Measurements from ENCODE around the gene SURF6. TPM values are rescaled to one million over a fixed set of nuclear protein-coding genes. Genes with fewer than 3 reads are reported as not detected.
"Not testable (repeated sequence)": the region's sequence is repeated elsewhere in the genome, so short reads cannot be mapped to it uniquely, and the experiment has no call there.

SURF6 gene
- total RNA-seq: 10 to 100 TPM; 11.5 to 12.0 TPM
- long read RNA-seq, donor 1, full-length matches to known transcripts: 21 of 26 reads
- long read RNA-seq, donor 1, partial matches to known transcripts: 2 of 26 reads
- long read RNA-seq, donor 1, other reads (novel, unspliced or antisense): 3 of 26 reads
- long read RNA-seq, donor 2, full-length matches to known transcripts: 145 of 156 reads
- long read RNA-seq, donor 2, partial matches to known transcripts: 5 of 156 reads
- long read RNA-seq, donor 2, other reads (novel, unspliced or antisense): 6 of 156 reads

DNA sequence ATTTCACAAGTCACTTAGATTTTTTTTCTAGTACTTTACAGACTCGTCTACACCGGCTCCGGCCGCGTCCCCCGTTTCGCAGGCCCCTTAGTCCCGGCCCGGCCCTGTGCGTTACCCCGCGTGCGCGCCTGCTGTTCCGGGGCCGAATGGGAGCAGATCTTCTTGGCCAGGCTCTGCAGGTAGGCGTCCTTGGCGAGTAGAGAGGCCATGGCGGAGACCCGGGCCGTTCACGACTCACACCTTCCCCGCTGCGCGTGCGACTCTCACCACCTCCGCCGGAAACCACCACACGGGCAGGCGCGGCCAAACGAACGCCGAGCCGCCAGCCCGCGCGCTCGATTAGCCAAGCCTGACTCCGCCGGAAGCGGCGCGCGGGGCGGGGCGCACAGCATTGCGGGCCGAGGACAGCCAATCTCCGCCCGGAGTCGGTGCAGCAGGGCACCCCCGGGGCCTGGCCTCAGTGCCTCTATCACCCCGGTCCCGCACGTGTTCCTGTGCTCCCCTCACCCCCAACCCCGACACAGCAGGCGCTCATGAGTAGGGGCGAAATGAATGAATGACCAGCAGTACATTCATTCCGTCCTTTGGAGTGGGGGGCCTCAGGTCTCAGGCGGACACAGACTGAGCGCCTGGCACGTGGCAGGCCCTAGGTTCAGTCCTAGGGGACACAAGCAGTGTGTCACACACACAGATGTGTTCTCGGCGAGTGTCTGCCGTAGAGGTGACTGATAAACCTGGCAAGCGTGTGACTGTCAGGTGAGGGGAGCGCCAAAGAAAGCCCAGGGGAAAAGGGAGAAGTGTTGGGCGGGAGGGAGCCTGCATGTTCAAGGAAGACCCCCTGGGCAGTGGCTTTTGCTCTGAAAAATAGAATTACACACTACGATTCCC lies at the start of gene SURF6:
Gene SURF6, minus strand, starts transcription at position 265 of the 888 bp plus-strand sequence. Its CDS starts 56 bp downstream, at position 209.
- intact Hi-C loops (cut with DNase I): no loop called here

DNA sequence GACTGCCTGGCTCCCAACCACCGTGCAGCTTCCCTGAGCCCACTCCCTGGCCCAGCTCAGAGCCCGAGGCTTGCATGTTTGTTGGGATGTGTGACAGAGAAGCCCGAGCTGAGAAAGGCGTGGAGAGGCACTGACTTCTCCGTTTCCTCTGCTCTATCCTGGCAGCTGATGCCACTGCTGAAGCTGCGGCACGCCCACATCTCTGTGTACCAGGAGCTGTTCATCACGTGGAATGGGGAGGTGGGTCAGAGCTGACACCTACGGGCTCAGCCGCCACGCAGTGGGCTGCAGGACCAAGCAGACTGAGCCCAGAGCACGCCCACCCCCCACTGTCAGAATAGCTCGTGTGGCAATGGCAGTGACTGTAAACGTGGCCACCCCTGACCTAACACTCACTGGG lies 49.5 kb upstream of the SURF6 start:
- no peak for DNase-seq (ENCODE audit: low spot score)
- intact Hi-C loops (cut with DNase I): no loop called here

More for the DNA sequence above, at the start of gene SURF6:
- DNase-seq (ENCODE audit: low spot score): peak; percentile 98

DNA sequence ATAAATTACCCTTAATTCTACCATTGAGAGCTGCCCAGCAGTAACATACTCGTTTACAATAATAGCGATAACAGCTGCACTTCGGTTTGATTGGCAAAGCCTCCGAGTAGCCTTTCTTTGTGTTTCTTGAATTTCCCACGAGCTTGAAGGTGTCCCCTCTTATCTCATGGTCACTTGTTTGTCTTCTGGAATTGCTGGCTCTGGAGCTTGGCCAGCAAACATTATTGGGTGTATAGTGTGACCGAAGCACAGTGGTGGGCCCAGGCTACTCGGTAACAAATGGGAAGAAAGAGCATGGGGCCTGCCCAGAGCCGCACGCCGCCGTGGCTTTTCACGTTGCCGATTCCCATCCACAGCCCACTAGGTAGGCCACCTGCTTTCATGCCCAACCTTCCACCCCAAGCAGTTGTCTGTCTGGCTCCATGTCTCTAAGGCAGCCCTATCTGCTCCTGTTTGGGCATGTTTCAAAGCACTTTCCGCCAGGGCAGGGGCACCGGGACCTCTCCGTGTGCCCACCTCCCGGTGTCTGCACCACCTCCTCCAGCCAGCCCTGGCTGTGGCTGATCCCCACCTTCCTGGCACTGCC lies 48.8 kb upstream of the SURF6 start:
- intact Hi-C loops (cut with DNase I): no loop called here
- DNase-seq (ENCODE audit: low spot score): no peak

DNA sequence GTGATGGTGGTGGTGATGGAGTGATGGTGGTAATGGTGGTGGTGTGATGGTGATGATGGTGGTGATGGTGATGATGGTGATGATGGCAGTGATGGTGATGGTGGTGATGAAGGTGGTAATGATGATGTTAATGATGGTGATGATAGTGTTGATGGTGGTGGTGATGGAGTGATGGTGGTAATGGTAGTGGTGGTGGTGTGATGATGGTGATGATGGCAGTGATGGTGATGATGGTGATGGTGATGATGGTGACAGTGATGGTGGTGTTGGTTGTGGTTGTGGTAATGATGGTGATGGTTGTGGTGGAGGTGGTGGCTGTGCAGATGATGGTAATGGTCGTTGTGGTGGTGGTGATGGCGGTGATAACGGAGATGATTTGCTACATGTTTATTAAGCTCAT lies 47.5 kb upstream of the SURF6 start:
- intact Hi-C loops (cut with DNase I): no loop called here
- DNase-seq (ENCODE audit: low spot score): no peak

DNA sequence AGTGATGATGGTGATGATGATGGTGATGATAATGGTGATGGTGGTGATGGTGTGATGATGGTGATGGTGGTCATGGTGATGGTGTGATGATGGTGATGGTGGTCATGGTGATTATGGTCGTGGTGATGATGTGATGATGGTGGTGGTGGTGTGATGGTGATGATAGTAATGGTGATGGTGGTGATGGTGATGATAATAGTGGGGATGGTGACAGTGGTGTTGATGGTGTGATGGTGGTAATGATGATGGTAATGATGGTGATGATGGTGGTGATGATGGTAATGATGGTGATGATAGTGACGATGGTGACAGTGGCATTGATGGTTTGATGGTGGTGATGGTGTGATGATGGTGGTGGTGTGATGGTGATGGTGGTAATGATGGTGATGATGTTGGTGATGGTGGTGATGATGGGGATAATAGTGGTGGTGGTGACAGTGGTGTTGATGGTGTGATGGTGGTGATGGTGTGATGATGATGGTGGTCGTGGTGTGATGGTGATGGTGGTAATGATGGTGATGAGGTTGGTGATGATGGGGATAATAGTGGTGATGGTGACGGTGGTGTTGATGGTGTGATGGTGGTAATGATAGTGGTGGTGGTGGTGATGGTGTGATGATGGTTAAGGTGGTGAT lies 46.6 kb upstream of the SURF6 start:
- DNase-seq (ENCODE audit: low spot score): no peak
- intact Hi-C loops (cut with DNase I): no loop called here

DNA sequence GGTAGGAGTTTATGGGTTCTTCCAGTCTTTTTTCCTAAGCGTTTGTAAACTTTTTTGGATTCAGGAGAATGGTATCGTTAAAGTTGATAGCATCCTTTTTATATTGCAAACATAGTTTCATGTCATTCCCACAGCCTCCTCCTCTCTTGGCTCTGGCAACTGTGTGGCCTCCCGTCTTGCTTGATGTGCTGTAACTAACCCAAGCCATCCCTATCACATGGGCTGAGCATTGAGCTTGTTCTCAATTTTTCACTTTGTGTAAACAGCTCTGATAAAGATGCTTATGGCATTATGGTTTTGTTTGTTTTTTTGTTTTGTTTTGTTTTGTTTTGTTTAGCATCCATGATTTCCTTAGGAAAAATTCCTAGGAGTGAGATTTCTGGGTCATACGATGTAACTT lies 44.7 kb upstream of the SURF6 start:
- intact Hi-C loops (cut with DNase I): no loop called here
- DNase-seq (ENCODE audit: low spot score): no peak

DNA sequence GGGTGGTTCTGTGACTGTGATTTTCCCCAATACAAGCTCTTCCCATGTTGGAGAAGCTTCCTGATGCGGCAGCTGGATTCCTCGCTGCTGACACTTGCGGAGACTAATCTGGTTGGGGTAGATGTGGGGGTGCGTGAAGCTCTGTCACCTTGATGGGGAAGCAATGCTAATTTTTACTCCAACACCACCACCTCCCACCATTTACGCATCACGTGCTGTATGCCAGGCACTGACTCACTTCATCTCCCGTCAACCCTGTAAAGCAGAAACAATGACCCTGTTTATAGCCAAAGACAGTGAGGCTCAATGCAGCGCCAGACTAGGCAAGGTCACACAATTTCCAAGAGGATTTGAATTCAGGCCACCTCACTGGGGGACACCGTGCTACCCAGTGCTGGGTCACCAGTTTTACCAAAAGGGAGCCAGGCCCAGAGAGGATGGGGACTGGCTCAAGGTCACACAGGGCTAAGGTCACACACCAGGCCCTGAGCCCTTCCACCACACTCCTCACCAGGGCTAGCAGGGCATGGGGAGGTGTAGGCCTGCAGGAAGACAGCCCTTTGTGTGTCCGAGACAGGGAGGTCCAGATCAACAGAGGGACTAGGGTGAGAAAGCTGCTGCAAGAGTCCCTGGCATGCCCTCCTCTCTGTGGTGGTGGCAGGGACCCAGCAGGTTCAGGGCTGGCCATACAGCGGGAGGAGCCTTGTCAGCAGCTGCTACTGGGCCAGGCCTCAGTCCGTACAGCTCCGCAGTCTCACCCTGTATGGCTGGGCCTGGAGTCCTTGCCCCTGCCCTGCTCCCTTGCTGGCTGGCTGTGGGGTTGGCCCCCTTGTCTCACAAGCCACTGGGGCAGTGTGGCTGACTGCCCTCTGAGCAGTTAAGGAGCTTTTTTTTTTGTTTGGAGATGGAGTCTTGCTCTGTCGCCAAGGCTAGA lies 43.4 kb upstream of the SURF6 start:
- no peak for DNase-seq (ENCODE audit: low spot score)
- intact Hi-C loops (cut with DNase I): no loop called here

DNA sequence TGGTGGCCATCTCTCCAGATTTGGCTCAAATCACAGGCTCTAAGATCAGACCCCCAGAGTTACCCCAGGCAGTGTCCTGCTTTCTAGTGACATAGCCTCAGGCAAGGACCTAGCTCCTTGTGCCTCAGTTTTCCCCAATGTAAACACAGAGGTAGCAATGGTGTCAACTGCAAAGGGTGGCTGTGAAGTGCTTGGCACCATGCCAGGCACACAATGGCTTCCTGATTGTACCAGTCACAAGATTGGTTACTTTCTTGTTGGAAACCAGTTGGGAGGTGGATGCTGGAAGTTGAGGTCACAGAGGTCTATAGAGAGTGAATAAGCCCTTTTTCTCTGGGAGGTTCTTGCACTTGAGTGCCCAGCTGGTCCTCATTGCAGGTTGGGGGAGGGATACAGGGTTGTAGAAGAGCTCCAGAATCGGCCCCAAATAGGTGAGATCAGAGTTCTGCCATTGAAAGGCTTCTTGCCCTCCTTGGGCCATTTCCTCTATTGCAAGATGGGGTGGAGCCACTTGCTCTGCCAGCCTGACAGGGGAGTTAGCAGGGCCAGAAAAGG lies 42.5 kb upstream of the SURF6 start:
- no peak for DNase-seq (ENCODE audit: low spot score)
- intact Hi-C loops (cut with DNase I): no loop called here

DNA sequence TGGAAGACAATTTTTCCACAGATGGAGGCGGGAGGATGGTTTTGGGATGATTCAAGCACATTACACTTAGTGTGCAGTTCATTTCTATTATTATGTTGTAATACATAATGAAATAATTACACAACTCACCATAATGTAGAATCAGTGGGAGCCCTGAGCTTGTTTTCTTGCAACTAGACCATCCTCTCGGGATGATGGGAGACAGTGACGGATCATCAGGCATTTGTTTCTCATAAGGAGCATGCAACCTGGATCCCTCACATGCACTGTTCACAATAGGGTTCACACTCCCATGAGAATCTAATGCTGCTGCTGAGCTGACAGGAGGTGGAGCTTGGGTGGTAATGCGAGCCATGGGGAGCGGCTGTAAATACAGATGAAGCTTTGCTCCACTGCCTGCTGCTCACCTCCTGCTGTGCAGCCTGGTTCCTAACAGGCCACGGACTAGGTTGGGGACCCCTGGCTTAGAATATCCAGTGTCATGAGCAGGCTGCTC lies 41.8 kb upstream of the SURF6 start:
- no peak for DNase-seq (ENCODE audit: low spot score)
- intact Hi-C loops (cut with DNase I): no loop called here

DNA sequence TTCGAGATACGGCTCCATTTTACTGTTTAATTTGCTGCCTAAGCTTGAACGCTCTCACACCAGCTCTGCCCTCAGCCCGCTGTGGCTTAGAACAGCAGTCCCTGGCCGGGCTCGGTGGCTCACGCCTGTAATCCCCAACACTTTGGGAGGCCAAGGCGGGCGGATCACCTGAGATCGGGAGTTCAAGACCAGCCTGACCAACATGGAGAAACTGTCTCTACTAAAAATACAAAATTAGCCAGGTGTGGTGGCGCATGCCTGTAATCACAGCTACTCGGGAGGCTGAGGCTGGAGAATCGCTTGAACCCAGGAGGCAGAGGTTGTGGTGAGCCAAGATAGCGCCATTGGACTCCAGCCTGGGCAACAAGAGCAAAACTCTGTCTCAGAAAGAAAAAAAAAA lies 41.3 kb upstream of the SURF6 start:
- intact Hi-C loops (cut with DNase I); DNase-seq (ENCODE audit: low spot score): not testable (repeated sequence)

DNA sequence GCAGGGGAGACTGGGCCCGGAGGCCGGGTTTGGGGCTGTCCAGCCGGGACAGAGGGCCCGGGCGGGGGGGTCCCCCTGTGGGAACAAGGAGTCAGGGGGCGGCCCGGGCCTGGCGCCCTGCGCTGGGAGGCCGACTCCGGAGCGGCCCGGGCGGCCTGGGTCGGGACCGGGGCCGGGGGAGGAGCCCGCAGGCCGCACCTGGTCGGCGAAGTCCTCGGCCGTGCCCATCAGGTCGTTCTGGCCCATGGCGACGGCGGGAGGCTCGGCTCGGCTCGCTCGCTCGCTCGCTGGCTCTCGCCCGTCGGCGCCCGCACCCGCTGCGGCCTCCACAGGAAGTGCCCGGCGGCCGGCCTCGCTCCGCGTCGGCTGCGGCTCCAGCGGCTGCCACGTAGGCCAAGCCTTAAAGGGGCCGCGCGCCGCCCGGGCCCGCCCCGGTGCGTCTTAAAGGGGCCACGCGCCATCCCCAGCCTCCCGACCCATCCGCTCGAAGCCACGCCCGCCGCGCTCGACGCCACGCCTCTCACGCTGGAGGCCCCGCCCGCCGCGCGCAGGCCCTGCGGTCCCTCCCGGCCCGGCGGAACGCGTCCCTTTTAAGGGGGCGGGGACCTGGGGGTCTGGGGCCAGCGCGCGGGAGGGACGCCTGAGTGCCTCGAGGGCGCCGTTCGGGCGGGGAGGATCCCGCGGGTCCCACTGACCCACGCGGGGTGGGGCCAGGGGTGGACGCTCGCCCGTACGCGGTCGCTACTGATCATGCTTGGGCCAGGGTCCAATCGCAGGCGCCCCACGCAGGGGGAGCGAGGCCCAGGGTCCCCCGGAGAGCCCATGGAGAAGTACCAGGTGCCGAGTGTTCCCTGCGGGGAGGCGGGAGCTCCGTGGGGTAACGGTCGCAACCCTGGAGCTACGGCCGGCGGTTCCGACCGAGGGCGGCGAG lies 40.0 kb upstream of the SURF6 start, which contains the start of the genes STKLD1 and SURF4:
Gene STKLD1, plus strand, starts transcription at position 643 of the 931 bp plus-strand sequence. Its CDS starts 108 bp downstream, at position 751.
Gene SURF4, minus strand, starts transcription at position 337 of the 931 bp plus-strand sequence. Its CDS starts 91 bp downstream, at position 246.
- intact Hi-C loops (cut with DNase I): no loop called here
- peak; percentile 99 for DNase-seq (ENCODE audit: low spot score)

DNA sequence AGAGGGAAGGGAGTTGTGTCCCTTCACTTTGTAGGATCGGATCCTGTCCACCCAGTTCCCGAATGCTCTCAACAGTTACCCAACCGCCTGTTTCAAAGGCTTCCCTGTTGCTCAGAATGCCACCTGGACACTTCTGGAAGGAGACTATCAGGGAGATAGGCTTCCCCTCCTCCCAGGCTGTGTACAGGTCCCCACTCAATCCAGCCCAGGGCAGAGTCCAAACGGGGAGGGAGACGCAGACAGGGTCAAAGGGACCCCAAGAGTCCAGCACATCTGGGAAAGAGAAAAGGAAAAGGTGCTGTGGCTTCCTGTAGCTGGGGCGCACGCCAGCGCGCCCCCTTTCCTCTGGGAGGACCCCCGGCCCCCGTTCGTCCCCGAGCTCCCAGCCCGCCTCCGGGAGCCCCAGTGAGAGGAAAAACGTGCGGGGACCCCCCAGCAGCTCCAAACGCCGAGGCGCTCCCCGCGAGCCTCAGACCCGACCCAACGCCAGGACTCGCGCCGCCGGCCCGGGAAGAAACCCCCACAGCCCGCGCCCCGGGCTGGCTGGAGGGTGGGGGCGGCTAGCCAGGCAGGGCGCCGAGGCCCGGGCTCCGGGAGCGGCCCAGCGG lies 39.2 kb upstream of the SURF6 start:
- no peak for DNase-seq (ENCODE audit: low spot score)
- intact Hi-C loops (cut with DNase I): no loop called here

DNA sequence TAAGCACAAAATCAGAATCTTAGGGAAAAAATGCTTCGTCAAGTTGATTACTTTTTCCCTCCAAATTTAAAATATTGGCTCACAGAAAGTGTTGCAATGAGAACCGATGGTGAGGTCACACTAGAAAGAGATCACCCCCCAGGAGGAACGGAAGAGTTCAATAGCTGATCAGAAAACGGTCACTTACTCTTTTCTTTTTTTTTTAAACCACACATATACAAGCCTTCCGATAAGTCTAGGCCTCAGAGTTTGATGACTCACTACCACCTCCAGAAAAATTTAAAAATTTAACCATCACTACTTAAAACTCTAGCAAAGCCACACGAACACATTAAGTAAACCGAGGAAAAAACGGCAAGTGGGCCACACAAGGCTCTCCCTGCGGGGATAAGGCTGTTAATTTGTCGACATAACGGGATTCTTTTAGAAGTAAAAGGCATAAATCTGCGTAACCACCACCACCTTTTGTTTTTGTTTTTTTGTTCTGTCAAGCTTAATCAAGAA lies 38.7 kb upstream of the SURF6 start:
- DNase-seq (ENCODE audit: low spot score): no peak
- intact Hi-C loops (cut with DNase I): no loop called here

DNA sequence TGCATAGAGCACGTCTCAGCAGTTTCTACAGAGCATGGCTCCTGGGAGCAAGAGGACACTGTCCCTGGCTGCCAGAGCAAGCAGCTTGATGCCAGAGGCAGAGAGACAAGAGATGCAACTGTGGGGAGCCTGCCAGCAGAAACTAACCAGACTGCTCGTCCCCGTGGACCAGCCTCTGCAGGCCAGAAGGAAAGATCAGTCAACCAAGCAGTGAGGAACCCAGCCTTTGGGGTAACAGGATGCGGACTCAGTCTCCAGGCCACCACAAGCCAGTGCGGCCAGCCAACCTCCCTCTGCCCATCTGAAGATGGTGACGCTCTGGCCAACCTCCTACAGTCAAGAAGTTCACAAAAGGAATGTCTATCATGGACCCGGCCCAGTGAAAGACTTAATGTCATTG lies 36.2 kb upstream of the SURF6 start:
- DNase-seq (ENCODE audit: low spot score): no peak
- intact Hi-C loops (cut with DNase I): no loop called here

DNA sequence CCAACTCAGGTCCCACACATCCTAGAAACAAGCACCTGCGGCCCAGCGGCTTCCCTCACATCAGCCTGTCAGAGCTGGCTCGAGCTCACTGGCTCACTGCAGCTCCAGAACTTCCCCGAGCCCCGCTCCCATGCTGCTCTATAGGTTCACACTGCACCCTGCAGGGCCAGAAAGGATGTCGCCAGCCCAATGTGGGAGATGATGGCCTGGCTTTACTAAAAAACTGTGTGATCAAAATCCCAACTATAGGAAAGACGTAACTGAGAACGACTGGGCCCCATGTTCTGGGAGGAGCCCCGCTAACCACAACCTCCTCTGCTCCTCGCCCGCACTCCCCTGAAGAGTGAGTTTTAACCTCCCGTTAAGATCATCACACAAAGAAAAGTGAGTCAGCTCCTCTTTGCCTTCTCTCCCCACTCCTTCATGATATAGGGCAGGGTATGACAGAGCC lies 35.3 kb upstream of the SURF6 start:
- no peak for DNase-seq (ENCODE audit: low spot score)
- intact Hi-C loops (cut with DNase I): no loop called here

DNA sequence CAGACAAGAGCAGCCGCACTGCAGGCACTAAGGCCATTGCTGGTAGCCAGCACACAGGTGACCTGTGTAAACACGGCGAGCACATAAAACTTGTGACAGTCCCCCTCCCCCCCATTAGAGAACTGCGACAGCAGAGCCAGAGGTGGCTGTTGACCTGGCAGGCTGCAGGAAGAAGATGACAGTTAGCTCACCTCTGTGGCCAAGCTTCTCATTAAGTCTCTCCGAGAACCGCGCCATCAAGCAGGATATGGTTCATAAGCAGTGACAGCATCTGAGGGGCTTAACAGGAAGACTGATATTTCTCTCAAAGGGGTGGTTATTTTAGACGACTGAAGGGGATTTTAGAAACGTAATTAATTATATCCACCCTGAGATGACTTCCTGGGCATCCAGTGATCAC lies 34.7 kb upstream of the SURF6 start:
- intact Hi-C loops (cut with DNase I): no loop called here
- no peak for DNase-seq (ENCODE audit: low spot score)

Measured in posterior vena cava (tissue), 2 donors.